ENCODE results near the gene CDH10.

CDH10 gene

DNA sequence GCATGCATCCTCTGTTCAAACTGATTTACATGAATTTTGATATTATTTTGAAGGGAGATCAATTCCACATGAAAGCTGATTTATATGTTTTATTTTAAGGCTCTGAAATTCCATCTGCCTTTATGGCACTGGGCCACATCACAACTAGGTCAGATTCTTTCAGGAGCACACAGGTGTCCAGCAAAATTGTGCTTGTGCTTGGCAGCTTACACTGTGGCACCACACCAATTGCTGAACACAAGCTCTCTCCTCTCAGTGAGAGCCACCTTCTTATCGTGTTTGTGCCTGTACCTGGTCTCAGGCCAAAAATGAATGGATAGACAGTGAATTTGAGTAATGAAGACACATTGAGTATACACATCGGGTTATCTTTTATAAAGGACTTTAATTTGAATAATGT is 200.4 kb downstream of the CDH10 start:
- H3K36me3 ChIP-seq (ENCODE audit: control insufficient read depth, insufficient read depth, low read length) = no peaks in the 10 kb centered on the region
- no peaks in the 10 kb centered on the region for H3K9me3 ChIP-seq (ENCODE audit: control insufficient read depth, low read length)
- no peaks in the 10 kb centered on the region for H3K4me1 ChIP-seq (ENCODE audit: control insufficient read depth, insufficient read depth, low read length)
- H3K4me3 ChIP-seq (ENCODE audit: insufficient read depth, low read depth, low read length) = no peak overlapping the region
- H3K27ac ChIP-seq (ENCODE audit: insufficient read depth, low read depth, low read length, poor library complexity, severe bottlenecking) = no peak overlapping the region
- H3K27me3 ChIP-seq (ENCODE audit: control insufficient read depth, insufficient read depth, low read length, poor library complexity, severe bottlenecking) = no peaks in the 10 kb centered on the region
- 75 to 88% methylated on average over 2 of the region's 2 CpGs for WGBS, 2 experiments

DNA sequence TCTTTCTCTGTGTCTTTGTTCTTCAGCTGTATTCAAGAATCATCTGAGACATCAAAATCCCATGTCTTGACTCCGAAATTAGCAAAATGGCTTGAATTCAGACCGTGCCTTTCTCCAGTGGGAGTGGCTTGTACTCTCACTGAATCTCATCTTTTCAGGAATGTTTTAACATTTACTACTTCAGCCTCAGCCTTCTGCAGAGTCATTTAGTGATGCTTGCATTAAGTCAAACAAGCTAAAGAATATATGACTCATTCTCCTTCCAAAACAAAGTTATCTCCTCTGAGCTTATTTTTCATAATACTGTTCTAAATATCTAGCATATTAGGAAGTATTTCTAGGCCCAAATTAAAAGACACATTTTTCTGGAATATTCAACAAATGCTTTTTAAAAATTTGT is 205.3 kb downstream of the CDH10 start:
- 74 to 81% methylated on average over 2 of the region's 2 CpGs for WGBS, 2 experiments
- no peak overlapping the region for H3K27ac ChIP-seq (ENCODE audit: insufficient read depth, low read depth, low read length, poor library complexity, severe bottlenecking)
- no peaks in the 10 kb centered on the region for H3K36me3 ChIP-seq (ENCODE audit: control insufficient read depth, insufficient read depth, low read length)
- H3K4me1 ChIP-seq (ENCODE audit: control insufficient read depth, insufficient read depth, low read length) = no peaks in the 10 kb centered on the region
- no peaks in the 10 kb centered on the region for H3K9me3 ChIP-seq (ENCODE audit: control insufficient read depth, low read length)
- H3K4me3 ChIP-seq (ENCODE audit: insufficient read depth, low read depth, low read length) = no peak overlapping the region
- no peaks in the 10 kb centered on the region for H3K27me3 ChIP-seq (ENCODE audit: control insufficient read depth, insufficient read depth, low read length, poor library complexity, severe bottlenecking)

Measured in ectodermal cell (in vitro differentiated cells).